ENCODE results near the gene MORF4L2. TPM values are rescaled to one million over a fixed set of nuclear protein-coding genes. Genes with fewer than 3 reads are reported as not detected.

Gene MORF4L2
- total and polyA plus RNA-seq, 9 of the 15 experiments (the other 6 are each of a cell fraction or from before 2014, with no cell fraction given) = 324 to 781 (median 420) TPM

DNA sequence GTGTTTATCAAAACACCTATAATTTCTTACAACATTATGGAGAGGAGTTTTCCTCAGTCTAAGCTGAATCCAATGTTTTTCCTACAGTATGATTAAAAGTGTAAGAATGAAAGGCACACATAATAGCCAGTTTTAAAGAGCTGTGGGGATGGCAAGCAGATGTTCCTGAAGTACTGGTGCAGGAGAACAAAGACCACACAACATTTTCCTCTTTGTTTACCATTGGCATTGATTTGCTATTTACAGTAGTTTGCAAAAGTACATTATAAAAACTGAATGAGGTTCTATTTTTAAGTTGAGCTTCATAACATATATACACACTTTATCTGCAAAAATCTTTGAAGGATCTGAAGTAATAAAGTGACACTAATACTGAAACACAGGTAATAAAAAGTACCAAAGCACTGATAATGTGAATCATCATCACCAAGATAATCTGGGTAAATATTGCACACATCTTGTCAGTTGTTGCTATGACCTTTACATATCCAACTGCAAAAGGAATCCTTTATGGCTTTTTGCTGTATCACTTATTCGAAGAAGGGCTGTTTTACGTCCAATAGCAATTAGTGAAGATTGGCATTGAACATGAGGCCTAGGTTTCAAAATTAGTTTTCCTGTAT, 35.2 kb downstream of the MORF4L2 start:
- Histone ChIP-seq H4K20me1 (replicated peaks; ENCODE audit: control insufficient read depth, insufficient read depth, low read length) (no peaks in the 10 kb centered on the region), H3K9me1 (ENCODE audit: control insufficient read depth, insufficient read depth, low read length) (no peaks in the 10 kb centered on the region), H3K4me2 (ENCODE audit: insufficient read depth, low read length) (no peak overlapping the region), H3K4me1 (replicated peaks in 1 of 2; ENCODE audit: control insufficient read depth in 2 of 2, insufficient read depth in 2 of 2, low read length in 2 of 2) (no peaks in the 10 kb centered on the region), H3K9ac (ENCODE audit: insufficient read depth in 1 of 2, low read depth in 2 of 2, low read length in 2 of 2) (no peak overlapping the region), H3K9me3 (replicated peaks; ENCODE audit: control insufficient read depth, insufficient read depth, low read depth, low read length) (no peaks in the 10 kb centered on the region), H3K27me3 (ENCODE audit: control insufficient read depth in 2 of 2, insufficient read depth in 2 of 2, low read length in 2 of 2) (no peaks in the 10 kb centered on the region), H3K4me3 (no peak overlapping the region), H2AFZ (ENCODE audit: low read depth, low read length) (no peak overlapping the region), H3K36me3 (ENCODE audit: control insufficient read depth, insufficient read depth, low read length) (no peaks in the 10 kb centered on the region), H3K79me2 (ENCODE audit: control insufficient read depth, insufficient read depth, low read length) (no peaks in the 10 kb centered on the region), H3K27ac (ENCODE audit: extremely low read depth, low read depth, low read length) (no peak overlapping the region)
- ChIA-PET POLR2A (no interaction called here), CTCF (ENCODE audit: low intra/inter-chr PET ratio) (no interaction called here)
- in situ Hi-C loops (cut with MboI) (no loop called here), intact Hi-C loops (cut with micrococcal nuclease) (no loop called here)
- TF ChIP-seq MCM2 (IDR thresholded peaks at IDR 0.05; ENCODE audit: low read depth) (no peak), ELF4 (CRISPR knock-in tag; IDR thresholded peaks at IDR 0.05) (no peak), TRIM24 (IDR thresholded peaks at IDR 0.05) (no peak), ZSCAN32 (CRISPR knock-in tag; IDR thresholded peaks at IDR 0.05) (no peak), ZNF274 (IDR thresholded peaks at IDR 0.05; ENCODE audit: borderline replicate concordance, low read depth, low read length) (no peak), POLR2G (IDR thresholded peaks at IDR 0.05; ENCODE audit: low read depth, low read length) (no peak), CHD4 (IDR thresholded peaks at IDR 0.05; ENCODE audit: insufficient read depth, insufficient replicate concordance, low read depth, low read length, poor library complexity, severe bottlenecking) (no peak), EWSR1 (IDR thresholded peaks at IDR 0.05; ENCODE audit: borderline replicate concordance, low read depth, partially characterized antibody) (no peak), ZNF830 (CRISPR knock-in tag; IDR thresholded peaks at IDR 0.05) (no peak), HMGN3 (IDR thresholded peaks at IDR 0.05; ENCODE audit: borderline replicate concordance, extremely low read depth, insufficient read length, low read depth, low read length) (no peak), ZFX (CRISPR knock-in tag; IDR thresholded peaks at IDR 0.05) (no peak), FUS (optimal IDR thresholded peaks at IDR 0.05; ENCODE audit: low read depth, low read length) (no peak), RREB1 (CRISPR knock-in tag; IDR thresholded peaks at IDR 0.05) (no peak), ZNF212 (CRISPR knock-in tag; IDR thresholded peaks at IDR 0.05) (no peak), NFE2 (IDR thresholded peaks at IDR 0.05; ENCODE audit: low read depth) (no peak), RNF2 (IDR thresholded peaks at IDR 0.05) (no peak)
- TF ChIP-seq, protein P1, sequence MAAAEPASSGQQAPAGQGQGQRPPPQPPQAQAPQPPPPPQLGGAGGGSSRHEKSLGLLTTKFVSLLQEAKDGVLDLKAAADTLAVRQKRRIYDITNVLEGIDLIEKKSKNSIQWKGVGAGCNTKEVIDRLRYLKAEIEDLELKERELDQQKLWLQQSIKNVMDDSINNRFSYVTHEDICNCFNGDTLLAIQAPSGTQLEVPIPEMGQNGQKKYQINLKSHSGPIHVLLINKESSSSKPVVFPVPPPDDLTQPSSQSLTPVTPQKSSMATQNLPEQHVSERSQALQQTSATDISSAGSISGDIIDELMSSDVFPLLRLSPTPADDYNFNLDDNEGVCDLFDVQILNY (CRISPR knock-in tag; IDR thresholded peaks at IDR 0.05) = no peak
- BruUV-seq (replicated peaks) = no TSS peak
- WGBS (ENCODE audit: insufficient coverage, low coverage, missing lambda C conversion rate) = 0% methylated on average over 2 of the region's 2 CpGs
- no peak for DNase-seq (ENCODE audit: extremely low read depth in 1 of 4, low spot score in 3 of 4)
- ATAC-seq = no peak
- no peak for FAIRE-seq

Data from K562 (cell line).